OCI-LY1 (cell line): ENCODE results near the gene PDE2A.

Source experiments
- H2AFZ ChIP-seq: fragments of 200-600 bp; sonication (generic), shearing (Covaris generic); 2 replicates; pipeline ENCODE4 v1.6.0; 2014; ENCODE audit warnings: antibody characterized with exemption, mild to moderate bottlenecking, low read length
- H3F3A ChIP-seq: fragments of 200-600 bp; sonication (generic), shearing (Covaris generic); 2 replicates; pipeline ENCODE4 v1.6.0; 2014; ENCODE audit warnings: mild to moderate bottlenecking, antibody characterized with exemption, low read length, moderate library complexity; ENCODE audit not compliant: insufficient read depth
- H3K27ac ChIP-seq: fragments of 200-600 bp; sonication (generic); 2 replicates; pipeline ENCODE4 v1.5.1; 2014; ENCODE audit warnings: low read length, mixed run types, mild to moderate bottlenecking, low read depth; ENCODE audit not compliant: poor library complexity, severe bottlenecking
- H3K27me3 ChIP-seq: fragments of 200-600 bp; sonication (generic); 2 replicates; pipeline ENCODE4 v1.6.0; 2014; ENCODE audit warnings: antibody characterized with exemption, mild to moderate bottlenecking, low read length, moderate library complexity; ENCODE audit not compliant: insufficient read depth
- H3K36me3 ChIP-seq: fragments of 200-600 bp; sonication (generic); 2 replicates; pipeline ENCODE4 v1.6.1; 2014; ENCODE audit warnings: mild to moderate bottlenecking, antibody characterized with exemption, low read length, moderate library complexity, mixed read lengths; ENCODE audit not compliant: insufficient read depth
- H3K4me1 ChIP-seq: fragments of 200-600 bp; sonication (generic); 2 replicates; pipeline ENCODE4 v1.5.1; 2014; ENCODE audit warnings: mild to moderate bottlenecking, low read length, moderate library complexity; ENCODE audit not compliant: insufficient read depth, severe bottlenecking
- H3K4me2 ChIP-seq: fragments of 200-600 bp; sonication (generic), shearing (Covaris generic); 2 replicates; pipeline ENCODE4 v1.6.1; 2014; ENCODE audit warnings: low read length
- H3K4me3 ChIP-seq: fragments of 200-600 bp; sonication (generic); 2 replicates; pipeline ENCODE4 v1.5.1; 2014; ENCODE audit warnings: low read length, low read depth, mild to moderate bottlenecking, mixed read lengths; ENCODE audit not compliant: poor library complexity, severe bottlenecking
- H3K79me2 ChIP-seq: fragments of 200-600 bp; shearing (Covaris generic); 2 replicates; pipeline ENCODE4 v1.6.1; 2016; ENCODE audit warnings: mixed run types, low read length, mixed read lengths; ENCODE audit not compliant: insufficient read depth
- H3K9ac ChIP-seq: fragments of 200-600 bp; sonication (generic), shearing (Covaris generic); 2 replicates; pipeline ENCODE4 v1.6.1; 2014; ENCODE audit warnings: mild to moderate bottlenecking, low read length, mixed read lengths
- H3K9me2 ChIP-seq: fragments of 200-600 bp; sonication (generic), shearing (Covaris generic); 2 replicates; pipeline ENCODE4 v1.6.1; 2014; ENCODE audit warnings: low read depth, mild to moderate bottlenecking, low read length, mixed read lengths
- H3K9me3 ChIP-seq: fragments of 200-600 bp; shearing (Covaris generic); 2 replicates; pipeline ENCODE4 v1.6.1; 2014; ENCODE audit warnings: low read length, mixed read lengths
- H4K20me1 ChIP-seq: fragments of 200-600 bp; sonication (generic), shearing (Covaris generic); 2 replicates; pipeline ENCODE4 v1.6.0; 2016; ENCODE audit warnings: mild to moderate bottlenecking, low read length; ENCODE audit not compliant: insufficient read depth
- CTCF ChIP-seq: fragments of 200-600 bp; sonication (generic), shearing (Covaris generic); IDR thresholded peaks from 2 replicates; pipeline ENCODE4 v1.5.1; 2017; ENCODE audit warnings: mild to moderate bottlenecking, antibody characterized with exemption, low read length, moderate library complexity, mixed read lengths
- EZH2 ChIP-seq: fragments of 200-600 bp; sonication (generic), shearing (Covaris generic); IDR thresholded peaks from 2 replicates; pipeline ENCODE4 v1.8.0; 2017; ENCODE audit warnings: borderline replicate concordance, mixed run types, mild to moderate bottlenecking, antibody characterized with exemption, low read length, moderate library complexity, mixed read lengths

PDE2A gene

GRCh38 chr11:72653649-72654048 lies 20.6 kb downstream of the PDE2A start:
- Histone ChIP-seq H3K4me3 (no peak overlapping the region), H3K4me1 (no peaks in the 10 kb centered on the region), H4K20me1 (no peaks in the 10 kb centered on the region), H3K9me3 (no peaks in the 10 kb centered on the region), H3K9me2 (no peaks in the 10 kb centered on the region), H3K4me2 (no peak overlapping the region), H3F3A (no peaks in the 10 kb centered on the region), H3K36me3 (no peaks in the 10 kb centered on the region), H2AFZ (no peak overlapping the region), H3K27ac (no peak overlapping the region), H3K79me2 (no peaks in the 10 kb centered on the region), H3K9ac (no peak overlapping the region), H3K27me3 (no peaks in the 10 kb centered on the region)
- TF ChIP-seq EZH2 (no peak), CTCF (no peak)

GRCh38 chr11:72652873-72653630 lies 21.2 kb downstream of the PDE2A start:
- Histone ChIP-seq H3K4me2 (no peak overlapping the region), H3K4me3 (no peak overlapping the region), H3K27ac (no peak overlapping the region)

GRCh38 chr11:72652133-72652532 lies 22.1 kb downstream of the PDE2A start:
- no peaks in the 10 kb centered on the region for H3K4me1 ChIP-seq
- H3K4me3 ChIP-seq: no peak overlapping the region
- H3K36me3 ChIP-seq: no peaks in the 10 kb centered on the region
- H2AFZ ChIP-seq: no peak overlapping the region
- H3K27ac ChIP-seq: no peak overlapping the region
- no peak overlapping the region for H3K4me2 ChIP-seq
- H3K27me3 ChIP-seq: no peaks in the 10 kb centered on the region
- H4K20me1 ChIP-seq: no peaks in the 10 kb centered on the region
- H3F3A ChIP-seq: no peaks in the 10 kb centered on the region
- TF ChIP-seq CTCF (no peak), EZH2 (no peak)
- no peak overlapping the region for H3K9ac ChIP-seq
- no peaks in the 10 kb centered on the region for H3K9me3 ChIP-seq
- no peaks in the 10 kb centered on the region for H3K79me2 ChIP-seq
- H3K9me2 ChIP-seq: no peaks in the 10 kb centered on the region

More at GRCh38 chr11:72652873-72653630, 21.2 kb downstream of the PDE2A start:
- Histone ChIP-seq H3K36me3 (no peaks in the 10 kb centered on the region), H3K4me1 (no peaks in the 10 kb centered on the region), H3K9me3 (no peaks in the 10 kb centered on the region), H3K9me2 (no peaks in the 10 kb centered on the region), H4K20me1 (no peaks in the 10 kb centered on the region), H3F3A (no peaks in the 10 kb centered on the region), H2AFZ (no peak overlapping the region), H3K27me3 (no peaks in the 10 kb centered on the region), H3K79me2 (no peaks in the 10 kb centered on the region), H3K9ac (no peak overlapping the region)
- TF ChIP-seq CTCF: no peak
- no peak for TF ChIP-seq EZH2
